Large intestine (tissue), 3 donors: Measurements from ENCODE around the gene CYP4F2. TPM values are rescaled to one million over a fixed set of nuclear protein-coding genes. Genes with fewer than 3 reads are reported as not detected.
"Not testable (repeated sequence)": the region's sequence is repeated elsewhere in the genome, so short reads cannot be mapped to it uniquely, and the experiment has no call there.

ENCODE experiments used
- DNase-seq, 2 donors: peaks; one replicate each; pipeline versions ENCODE4 v3.0.0 to v3.0.0-alpha.2; 2013
- H3K27ac ChIP-seq: one replicate; pipeline ENCODE4 v1.5.1; 2013; ENCODE audit warnings: low read length
- H3K27me3 ChIP-seq: 2 replicates; pipeline ENCODE4 v1.6.1; 2013; ENCODE audit warnings: low read length; ENCODE audit not compliant: control insufficient read depth, insufficient read depth
- H3K36me3 ChIP-seq: 2 replicates; pipeline ENCODE4 v1.6.1; 2013; ENCODE audit warnings: low read length; ENCODE audit not compliant: control insufficient read depth, insufficient read depth
- H3K4me1 ChIP-seq: one replicate; pipeline ENCODE4 v1.6.1; 2013; ENCODE audit warnings: low read length; ENCODE audit not compliant: control insufficient read depth, insufficient read depth
- H3K4me3 ChIP-seq: one replicate; pipeline ENCODE4 v1.5.1; 2013; ENCODE audit warnings: low read length
- H3K9me3 ChIP-seq: one replicate; pipeline ENCODE4 v1.6.1; 2013; ENCODE audit warnings: mild to moderate bottlenecking, low read depth, low read length, moderate library complexity; ENCODE audit not compliant: control insufficient read depth
- WGBS: methylation state at CpG from one replicate; pipeline ENCODE4 v1.1.5; 2013; ENCODE audit warnings: low lambda C conversion rate; ENCODE audit not compliant: insufficient coverage; 5-methylcytosine and 5-hydroxymethylcytosine counted together
- polyA plus RNA-seq: library from polyadenylated mRNA; unstranded; fragments of 120-200 nt; gene quantifications from one replicate; pipeline ENCODE4 v1.2.1, GENCODE V29; 2013

The CYP4F2 gene
- polyA plus RNA-seq, 1 donor: 1.6 TPM

- WGBS: 80% methylated on average over 2 of the region's 6 CpGs
- no peak for DNase-seq
- Histone ChIP-seq H3K27ac (no peak overlapping the region), H3K27me3 (peaks cover 7% of the 10 kb centered on the region), H3K36me3 (no peaks in the 10 kb centered on the region), H3K4me3 (no peak overlapping the region), H3K4me1 (no peaks in the 10 kb centered on the region), H3K9me3 (no peaks in the 10 kb centered on the region)
Measured at GRCh38 chr19:15860522-15860921, 37.4 kb downstream of the CYP4F2 start.

GRCh38 chr19:15859187-15859586 is 38.7 kb downstream of the CYP4F2 start:
- H3K27me3 ChIP-seq: peaks cover 7% of the 10 kb centered on the region
- WGBS: no CpG with 5 or more reads among the region's 6 CpGs
- no peak for DNase-seq
- no peaks in the 10 kb centered on the region for H3K36me3 ChIP-seq
- no peaks in the 10 kb centered on the region for H3K9me3 ChIP-seq
- no peak overlapping the region for H3K27ac ChIP-seq
- H3K4me3 ChIP-seq: no peak overlapping the region
- H3K4me1 ChIP-seq: no peaks in the 10 kb centered on the region

- Histone ChIP-seq H3K27ac (no peak overlapping the region), H3K27me3 (no peaks in the 10 kb centered on the region), H3K4me3 (no peak overlapping the region), H3K4me1 (no peaks in the 10 kb centered on the region), H3K9me3 (no peaks in the 10 kb centered on the region), H3K36me3 (no peaks in the 10 kb centered on the region)
- WGBS: no CpG with 5 or more reads among the region's 3 CpGs
- no peak for DNase-seq
Measured at GRCh38 chr19:15850385-15850784, 47.5 kb downstream of the CYP4F2 start.

GRCh38 chr19:15846923-15847322 is 51.0 kb downstream of the CYP4F2 start:
- Histone ChIP-seq H3K9me3 (no peaks in the 10 kb centered on the region), H3K4me3 (no peak overlapping the region), H3K4me1 (no peaks in the 10 kb centered on the region), H3K27me3 (peaks cover 2% of the 10 kb centered on the region), H3K36me3 (no peaks in the 10 kb centered on the region), H3K27ac (no peak overlapping the region)
- DNase-seq: no peak
- WGBS: no CpG with 5 or more reads among the region's 6 CpGs

GRCh38 chr19:15843894-15844222 is 54.0 kb downstream of the CYP4F2 start:
- H3K27ac ChIP-seq, H3K4me3 ChIP-seq, H3K27me3 ChIP-seq, H3K9me3 ChIP-seq, H3K36me3 ChIP-seq, H3K4me1 ChIP-seq, DNase-seq: not testable (repeated sequence)
- WGBS: no CpG with 5 or more reads among the region's 8 CpGs

GRCh38 chr19:15843203-15843893 is 54.5 kb downstream of the CYP4F2 start:
- 100% methylated on average over 1 of the region's 5 CpGs for whole genome bisulfite sequencing
- peaks cover 2% of the 10 kb centered on the region for H3K27me3 ChIP-seq
- no peak for DNase-seq
- no peak overlapping the region for H3K4me3 ChIP-seq
- H3K27ac ChIP-seq: no peak overlapping the region
- H3K9me3 ChIP-seq: no peaks in the 10 kb centered on the region
- no peaks in the 10 kb centered on the region for H3K4me1 ChIP-seq
- no peaks in the 10 kb centered on the region for H3K36me3 ChIP-seq

GRCh38 chr19:15841875-15842569 is 55.9 kb downstream of the CYP4F2 start:
- Histone ChIP-seq H3K27me3 (peaks cover 2% of the 10 kb centered on the region), H3K4me1 (no peaks in the 10 kb centered on the region), H3K4me3 (no peak overlapping the region), H3K36me3 (no peaks in the 10 kb centered on the region), H3K27ac (no peak overlapping the region), H3K9me3 (no peaks in the 10 kb centered on the region)
- WGBS: 88% methylated on average over 3 of the region's 11 CpGs
- no peak for DNase-seq

- Histone ChIP-seq H3K4me1 (peaks cover 2% of the 10 kb centered on the region), H3K4me3 (no peak overlapping the region), H3K9me3 (no peaks in the 10 kb centered on the region), H3K36me3 (no peaks in the 10 kb centered on the region), H3K27ac (no peak overlapping the region), H3K27me3 (peaks cover 2% of the 10 kb centered on the region)
- WGBS: no CpG with 5 or more reads among the region's 2 CpGs
- DNase-seq: no peak
Measured at GRCh38 chr19:15840833-15841232, 57.0 kb downstream of the CYP4F2 start.

- 80% methylated on average over 1 of the region's 4 CpGs for WGBS
- H3K27ac ChIP-seq, H3K4me3 ChIP-seq, H3K27me3 ChIP-seq, H3K9me3 ChIP-seq, DNase-seq, H3K36me3 ChIP-seq, H3K4me1 ChIP-seq: not testable (repeated sequence)
Measured at GRCh38 chr19:15839888-15840287, 58.0 kb downstream of the CYP4F2 start.

GRCh38 chr19:15838351-15838750 is 59.5 kb downstream of the CYP4F2 start:
- Histone ChIP-seq H3K36me3 (no peaks in the 10 kb centered on the region), H3K27me3 (peaks cover 2% of the 10 kb centered on the region), H3K27ac (no peak overlapping the region), H3K4me3 (no peak overlapping the region), H3K4me1 (peaks cover 3% of the 10 kb centered on the region), H3K9me3 (no peaks in the 10 kb centered on the region)
- DNase-seq: no peak
- no CpG with 5 or more reads among the region's 3 CpGs for WGBS
